NCI-H510A treated with DMSO at 0.1 percent for 48 hours (cell line): ENCODE results near the gene AIFM1.

Source experiments
- DNase-seq: peaks from one replicate; lab custom pipeline; 2025; lab: John Stamatoyannopoulos, UW

AIFM1 gene

DNA sequence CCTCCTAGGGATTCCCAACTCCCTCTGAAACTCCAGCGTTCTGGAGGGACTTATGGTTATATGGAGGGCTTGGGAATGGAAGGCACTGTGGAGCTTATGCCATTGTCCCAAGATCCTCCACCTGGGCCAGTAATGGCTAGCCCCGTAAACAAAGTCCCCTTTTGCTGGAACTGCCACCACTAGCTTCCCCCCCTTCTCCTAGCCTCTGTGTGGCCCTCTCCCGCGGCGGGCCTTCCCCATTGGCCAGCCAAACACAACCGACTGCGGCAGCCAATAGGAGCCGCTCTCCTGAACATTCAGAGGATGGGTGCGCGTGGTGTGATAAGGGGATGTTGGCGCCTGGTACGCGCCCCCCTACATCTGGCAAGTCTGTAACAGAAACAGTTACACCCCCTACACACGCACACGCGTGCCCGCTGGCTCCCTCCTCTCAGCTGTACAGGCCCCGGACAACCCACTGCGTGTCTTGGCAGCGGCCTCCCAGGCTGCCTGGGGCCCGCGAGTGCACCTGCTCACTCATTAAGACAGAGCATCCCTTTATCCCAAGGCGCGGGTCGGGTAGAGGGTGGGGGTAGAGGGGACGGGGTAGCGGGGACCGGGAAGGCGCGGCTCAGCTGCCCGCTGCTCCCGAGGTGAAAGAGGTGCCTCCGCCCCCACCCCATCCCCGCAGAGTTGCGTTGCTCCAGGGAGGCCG lies 5.3 kb upstream of the AIFM1 start:
- DNase-seq = peak; percentile 83

DNA sequence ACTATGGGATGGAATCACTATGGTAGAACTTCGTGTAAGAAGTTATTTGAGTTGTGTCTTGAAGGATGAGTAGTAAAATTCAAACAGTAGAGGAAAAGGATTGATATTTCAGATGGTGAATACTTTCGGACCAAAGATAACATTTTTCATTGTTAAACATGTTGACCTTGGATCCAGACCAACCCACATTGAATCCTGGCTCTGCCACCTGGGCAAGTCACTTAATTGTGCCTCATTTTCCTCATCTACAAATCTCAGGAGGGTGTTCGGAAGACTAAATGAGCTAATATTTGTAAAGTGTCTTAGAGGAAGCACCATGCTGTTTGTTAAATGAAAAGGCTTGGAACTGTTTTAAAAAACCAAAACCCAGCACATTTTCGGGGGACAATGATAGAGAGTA lies 1.4 kb upstream of the AIFM1 start:
- DNase-seq = no peak

DNA sequence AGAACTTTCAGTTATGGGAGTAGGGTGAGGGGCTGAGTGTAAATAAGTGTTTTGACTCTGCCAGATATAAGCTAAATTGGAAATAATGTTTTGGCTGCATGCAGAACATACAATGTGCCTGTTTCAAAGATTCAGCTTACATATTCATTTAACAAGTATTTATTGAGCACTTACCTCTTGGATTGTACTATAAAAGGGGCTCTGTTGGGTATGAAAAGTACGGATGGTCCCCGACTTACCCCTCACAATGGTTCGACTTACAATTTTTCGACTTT lies 799 bp upstream of the AIFM1 start:
- DNase-seq = peak; percentile 10

DNA sequence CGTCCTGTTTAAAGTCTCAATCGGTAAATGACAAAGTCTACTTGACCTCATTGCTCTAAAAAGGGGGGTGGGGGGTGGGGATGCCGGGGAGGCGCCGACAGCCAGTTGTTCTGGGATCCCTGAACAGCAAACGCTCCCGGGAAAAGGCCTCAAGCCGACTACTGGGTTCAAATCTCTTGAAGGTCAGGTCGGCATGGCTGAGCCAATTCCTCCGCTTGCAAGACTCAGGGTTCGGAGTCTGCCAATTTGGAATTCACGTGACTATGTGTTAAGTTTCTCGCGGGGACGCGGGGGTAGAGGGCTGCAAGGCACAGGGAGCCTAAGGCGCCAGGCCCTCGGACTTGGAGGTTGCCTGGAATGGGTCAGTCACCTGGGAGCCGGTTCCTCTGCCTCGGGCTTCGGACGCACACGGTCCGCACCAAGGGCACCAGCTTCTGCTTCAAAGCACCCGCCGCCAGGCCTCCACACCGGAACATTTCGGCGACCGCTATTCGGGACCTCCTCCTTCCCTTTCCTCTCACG lies 399 bp downstream of the AIFM1 start:
- DNase-seq = no peak

DNA sequence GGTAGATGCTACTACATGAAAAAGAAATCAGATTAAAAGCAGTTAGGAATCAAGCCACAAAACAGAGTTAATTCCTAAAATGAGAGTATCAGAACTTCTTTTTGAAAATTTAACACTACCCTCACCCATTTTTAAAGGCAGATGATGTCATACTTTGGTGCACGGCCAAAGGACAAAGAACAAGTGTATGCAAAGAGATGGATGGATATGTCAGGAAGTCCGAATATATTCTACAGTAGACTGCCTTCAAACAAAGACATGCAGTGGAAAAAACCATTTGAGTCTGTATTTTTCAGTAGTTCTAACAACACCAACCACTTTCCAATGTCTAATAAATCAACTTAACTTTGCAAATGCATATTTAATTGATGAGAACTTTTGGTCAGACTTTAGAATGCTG lies 2.2 kb downstream of the AIFM1 start:
- DNase-seq = no peak

DNA sequence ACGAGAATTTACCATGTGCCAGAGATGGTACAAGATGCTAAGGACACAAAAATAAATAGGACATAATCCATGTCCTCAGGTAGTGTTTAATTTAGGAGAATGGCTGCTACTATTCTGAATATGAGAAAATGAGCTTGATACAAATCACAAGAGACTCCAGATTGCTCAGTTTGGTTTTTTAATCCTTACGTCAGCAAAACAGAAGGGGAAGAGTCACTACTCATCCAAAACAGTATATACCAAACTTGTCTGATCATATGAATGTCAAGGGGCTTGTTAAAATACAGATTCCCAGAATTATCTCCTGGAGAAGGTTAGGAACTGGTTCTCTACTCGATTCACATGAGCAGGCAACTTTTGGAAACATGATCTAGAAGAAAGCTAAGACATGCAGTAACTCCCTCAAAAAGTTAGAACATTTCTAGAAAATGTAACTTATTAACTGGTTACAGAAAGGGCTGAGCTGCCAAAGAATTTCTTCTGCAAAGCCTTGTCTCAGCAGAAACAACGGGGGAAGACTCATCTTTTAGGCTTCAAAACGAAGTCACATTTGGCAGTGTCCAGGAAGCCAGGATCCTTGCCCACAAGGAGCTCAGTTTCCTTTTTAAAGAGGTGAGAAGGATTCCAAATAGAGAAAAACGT lies 3.4 kb downstream of the AIFM1 start:
- DNase-seq = no peak

DNA sequence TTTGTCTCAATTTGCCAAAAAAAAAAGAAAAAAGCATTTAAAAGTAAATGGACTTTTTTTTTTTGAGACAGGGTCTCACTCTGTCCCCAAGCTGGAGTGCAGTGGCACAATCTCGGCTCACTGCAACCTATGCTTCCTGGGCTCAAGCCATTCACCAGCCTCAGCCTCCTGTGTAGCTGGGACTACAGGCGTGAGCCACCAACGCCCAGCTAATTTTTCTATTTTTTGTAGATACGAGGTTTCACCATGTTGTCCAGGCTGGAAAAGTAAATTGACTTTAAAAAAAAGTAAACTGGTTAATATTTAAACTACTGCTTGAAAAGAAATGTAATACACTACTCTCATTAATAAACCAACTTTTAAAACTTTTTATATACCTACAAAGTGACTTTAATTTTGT lies 5.9 kb downstream of the AIFM1 start:
- DNase-seq = no peak

DNA sequence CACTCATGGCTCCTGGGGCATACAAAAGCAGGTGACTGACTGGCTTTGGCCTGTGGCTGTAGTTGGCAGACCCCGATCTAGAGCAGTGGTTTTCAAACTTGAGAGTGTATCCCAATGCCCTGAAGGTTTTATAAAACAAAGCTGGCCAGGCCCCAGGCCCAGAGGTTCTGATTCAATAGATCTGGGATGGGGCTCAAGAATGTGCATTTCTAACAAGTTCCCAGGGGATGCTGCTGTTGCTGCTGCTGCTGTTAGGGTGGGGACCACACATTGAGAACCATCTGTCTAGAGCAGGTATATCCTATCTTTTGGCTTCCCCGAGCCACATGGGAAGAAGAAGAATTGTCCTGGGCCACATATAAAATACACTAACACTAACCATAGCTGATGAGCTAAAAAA lies 7.3 kb downstream of the AIFM1 start:
- DNase-seq = no peak

DNA sequence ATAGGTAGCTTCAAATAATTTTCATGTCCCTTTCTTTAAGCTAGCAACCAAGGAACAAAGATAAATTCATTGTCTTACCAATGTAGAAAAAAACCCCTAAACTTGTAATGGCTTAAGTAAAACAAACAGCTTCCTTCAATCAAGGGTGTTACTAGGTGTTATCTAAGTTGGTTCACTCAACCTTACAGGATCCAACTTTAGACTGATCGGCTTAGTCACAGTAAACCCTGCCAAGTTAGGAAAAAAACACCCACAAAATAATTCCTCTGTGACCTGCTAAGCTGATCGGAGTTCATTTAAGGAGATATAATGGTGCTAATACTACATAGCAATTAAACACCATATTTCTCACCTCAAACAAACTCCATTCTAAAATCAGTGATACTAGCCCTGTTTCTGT lies 10.1 kb downstream of the AIFM1 start:
- DNase-seq = no peak

DNA sequence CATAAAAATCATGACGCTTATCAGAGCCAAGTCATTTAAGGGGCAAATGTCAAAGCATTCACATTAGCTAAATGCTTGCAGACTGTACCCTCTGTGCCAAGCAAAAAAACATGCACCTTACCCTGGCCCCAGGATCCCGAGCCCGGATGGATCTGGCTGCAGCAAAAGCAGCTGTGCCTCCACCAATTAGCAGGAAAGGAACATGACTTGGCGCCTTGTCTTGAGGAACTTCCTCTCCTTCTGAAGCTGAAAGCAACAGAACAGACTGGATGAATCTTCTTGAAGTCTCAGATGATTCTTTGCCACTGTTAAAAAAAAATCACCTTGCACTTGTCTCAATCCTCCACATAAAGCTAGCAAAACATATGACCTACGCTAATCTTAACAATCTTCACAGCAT lies 18.0 kb downstream of the AIFM1 start:
- no peak for DNase-seq

DNA sequence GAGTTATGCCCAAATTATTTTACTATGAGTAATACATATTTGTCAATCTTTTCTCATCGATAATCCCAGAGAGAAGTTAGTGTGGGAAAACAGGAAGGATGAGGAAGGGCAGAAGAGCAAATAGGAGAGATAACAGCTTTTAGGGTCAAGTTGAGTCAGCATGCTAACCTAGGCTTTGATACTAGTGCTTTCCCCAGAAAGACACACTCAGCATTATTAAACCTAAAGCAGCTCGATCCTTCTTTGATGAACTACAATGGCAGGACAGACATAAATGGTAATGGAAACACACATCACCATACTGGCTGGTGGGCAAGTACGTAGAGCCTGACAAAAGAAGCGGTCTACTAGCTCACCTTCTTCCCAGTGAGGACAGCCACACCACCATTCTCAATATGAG lies 20.5 kb downstream of the AIFM1 start:
- DNase-seq = no peak

DNA sequence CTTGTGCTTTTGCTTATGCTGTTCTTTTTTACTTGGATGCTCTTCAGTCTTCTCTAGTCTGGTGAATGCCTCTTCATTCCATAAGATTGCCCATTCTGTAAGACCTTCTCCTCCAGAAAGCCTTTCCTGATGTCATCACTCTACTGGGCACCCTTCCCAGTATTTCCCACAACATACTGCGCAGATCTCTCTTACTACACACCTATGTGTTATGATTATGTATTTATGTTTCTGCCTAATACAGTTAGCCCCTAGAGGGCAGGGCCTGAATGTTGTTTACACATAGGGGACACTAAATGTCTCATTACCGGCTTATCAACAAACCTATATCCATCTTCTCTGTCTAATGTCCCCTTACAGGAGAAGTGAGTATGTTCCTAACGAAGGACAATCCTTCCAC lies 21.1 kb downstream of the AIFM1 start:
- DNase-seq = no peak

DNA sequence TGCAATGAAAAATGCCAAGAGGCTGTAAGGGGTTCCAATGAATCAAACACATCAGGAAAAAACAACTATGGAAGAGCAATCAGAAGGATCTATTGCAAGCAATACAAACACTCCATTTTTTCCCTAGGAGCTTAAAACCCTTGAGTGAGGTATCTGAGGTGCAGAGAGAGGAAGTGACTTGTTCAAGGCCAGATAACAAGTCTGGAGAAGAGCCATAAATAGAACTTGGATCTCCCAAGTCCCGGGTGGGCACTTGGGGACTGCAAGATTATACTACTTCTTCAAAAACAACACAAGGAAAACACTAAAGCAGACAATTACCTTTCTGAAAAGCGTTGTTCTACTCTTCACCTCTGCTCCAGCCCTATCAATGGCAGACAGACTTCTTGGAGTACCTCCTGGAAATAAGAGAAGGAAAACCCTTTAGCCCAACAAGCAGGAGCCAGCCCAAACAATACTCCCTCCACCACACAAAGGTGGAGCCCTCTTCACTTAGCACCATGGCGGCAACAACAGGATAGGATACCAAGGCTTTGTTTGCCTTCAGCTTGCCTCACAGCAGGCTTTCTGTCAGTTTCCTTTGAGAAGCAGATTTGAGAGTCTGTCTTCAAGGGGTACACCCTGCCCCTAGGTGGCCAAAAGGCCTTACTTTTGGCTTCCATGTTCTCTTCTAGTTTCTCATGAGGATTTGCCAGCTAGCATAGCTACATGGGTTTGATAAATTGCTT lies 26.0 kb downstream of the AIFM1 start:
- peak; percentile 6 for DNase-seq

DNA sequence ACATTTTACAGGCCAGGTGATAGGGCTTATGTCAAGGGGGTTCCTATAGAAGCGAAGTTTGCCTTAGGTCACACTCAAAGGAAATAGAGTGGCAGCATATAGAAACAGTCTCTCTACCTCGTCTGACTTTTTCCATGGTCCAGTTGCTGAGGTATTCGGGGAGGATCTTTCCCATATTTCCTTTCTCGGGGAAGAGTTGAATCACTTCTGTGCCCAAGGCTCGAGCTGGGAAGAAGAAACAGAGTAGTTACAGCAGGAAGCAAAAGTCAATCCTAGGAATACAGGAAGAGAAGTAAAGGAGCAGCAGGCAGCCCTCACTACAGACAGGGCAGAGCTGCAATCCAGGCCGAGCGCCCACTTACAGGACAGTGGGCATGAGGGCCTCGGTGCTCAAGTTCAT lies 28.7 kb downstream of the AIFM1 start:
- DNase-seq = no peak

DNA sequence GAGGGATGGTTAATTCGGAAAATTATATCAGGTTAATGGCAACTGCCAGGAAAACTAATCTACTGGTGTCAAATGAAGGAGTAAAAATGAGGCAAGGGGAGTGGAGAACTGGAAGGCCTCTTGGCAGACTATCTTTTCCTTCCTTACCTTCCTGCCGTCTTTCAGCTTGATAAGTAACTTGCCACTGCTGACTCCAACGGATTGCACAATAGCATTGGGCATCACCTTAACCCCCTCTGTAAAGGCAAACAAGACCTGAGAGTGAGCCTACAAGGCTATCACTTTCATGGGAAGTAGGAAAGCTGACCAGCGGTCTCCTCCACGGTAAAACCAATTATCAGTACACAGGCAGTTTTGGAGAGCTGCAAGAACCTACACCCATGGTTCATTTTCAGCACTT lies 29.1 kb downstream of the AIFM1 start:
- DNase-seq = no peak

DNA sequence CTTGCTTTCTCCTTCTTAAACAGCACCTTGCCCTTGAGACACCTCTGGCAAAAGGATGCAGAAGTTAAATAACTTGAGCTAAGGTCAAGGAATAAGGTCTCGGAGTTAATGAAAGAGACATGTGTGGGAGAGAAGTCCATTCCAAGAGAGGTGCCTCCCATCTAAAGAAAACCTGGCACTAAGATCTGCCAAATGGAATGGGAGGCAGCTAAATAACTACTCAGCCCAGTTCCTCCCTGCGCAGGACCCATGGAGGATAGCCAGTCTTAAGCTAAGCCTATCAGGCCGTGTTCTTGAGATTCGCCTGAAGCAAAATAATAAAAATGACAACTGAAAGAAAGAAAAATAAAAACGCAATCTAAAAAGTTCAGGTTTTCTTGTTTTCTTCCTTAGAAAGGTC lies 34.7 kb downstream of the AIFM1 start:
- DNase-seq = no peak

DNA sequence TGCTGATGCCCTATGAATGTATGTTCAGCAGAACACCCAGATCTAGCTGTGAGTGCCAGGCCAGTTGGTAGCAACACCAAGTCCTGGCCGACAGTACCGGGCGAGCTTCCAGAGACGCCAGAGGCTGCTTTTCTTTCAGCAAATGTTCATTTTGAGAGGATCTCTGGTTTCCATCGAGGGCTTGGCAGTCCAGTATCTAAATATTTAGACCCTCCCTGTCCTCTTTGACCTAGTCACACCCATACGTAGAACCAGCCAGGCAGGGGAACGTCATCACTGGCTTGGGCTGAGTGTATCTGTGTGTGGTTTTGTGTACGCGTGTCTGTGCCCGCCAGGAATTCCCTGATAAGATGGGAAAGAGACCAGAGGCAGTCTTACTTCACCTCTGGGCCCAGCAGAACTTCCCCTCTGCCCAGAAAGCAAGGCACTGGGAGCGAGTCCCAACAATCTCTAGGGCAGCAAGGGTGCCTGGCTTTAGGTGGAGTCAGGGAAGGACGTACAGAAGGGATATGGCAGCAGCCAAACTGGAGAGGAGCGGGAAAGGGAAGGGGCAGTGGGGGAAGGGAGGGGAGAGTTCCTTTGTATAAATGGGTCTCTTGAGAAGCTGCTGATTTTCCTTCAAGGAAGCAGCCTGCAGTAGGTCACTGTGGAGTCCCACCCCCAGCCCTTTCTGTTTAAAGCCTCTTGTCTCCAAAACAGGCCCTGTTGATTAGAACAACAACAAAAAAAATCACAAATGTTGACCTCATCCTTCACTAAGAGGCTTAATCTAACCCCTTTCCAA lies 40.4 kb downstream of the AIFM1 start:
- DNase-seq = no peak

DNA sequence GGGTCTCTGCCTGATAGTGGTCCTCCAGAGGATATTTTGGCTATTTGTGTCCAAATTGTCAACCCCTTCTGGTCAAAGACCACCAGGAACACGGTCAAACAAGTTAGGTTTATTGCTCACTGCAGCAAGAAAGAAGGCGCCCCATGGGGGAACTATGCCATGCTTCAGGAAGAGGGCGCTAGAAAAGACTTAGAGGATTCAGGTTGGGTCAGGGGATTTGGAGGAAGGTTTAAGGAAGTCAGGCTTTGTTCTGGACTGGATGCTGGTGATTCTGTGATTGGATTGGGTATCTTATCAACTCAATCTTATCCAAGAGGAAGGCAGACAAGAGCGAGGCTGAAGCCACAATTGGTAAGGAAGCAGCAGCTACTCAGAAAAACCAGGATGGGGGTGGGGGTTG lies 41.1 kb downstream of the AIFM1 start:
- no peak for DNase-seq

DNA sequence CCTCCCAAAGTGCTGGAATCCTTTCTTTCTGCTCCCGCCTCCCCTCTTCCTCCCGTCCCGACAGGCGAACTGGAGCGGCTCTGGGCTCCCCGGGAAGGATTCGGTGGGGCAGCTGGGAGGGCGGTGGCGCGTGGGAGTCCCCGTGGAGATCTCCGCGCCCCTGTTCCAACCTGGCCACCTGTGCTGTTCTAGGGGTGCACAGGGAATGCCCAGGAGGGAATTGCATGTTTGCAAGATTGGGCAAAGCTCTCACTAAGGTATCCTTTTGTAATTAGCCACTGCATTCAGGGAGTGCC lies 44.2 kb downstream of the AIFM1 start:
- no peak for DNase-seq

DNA sequence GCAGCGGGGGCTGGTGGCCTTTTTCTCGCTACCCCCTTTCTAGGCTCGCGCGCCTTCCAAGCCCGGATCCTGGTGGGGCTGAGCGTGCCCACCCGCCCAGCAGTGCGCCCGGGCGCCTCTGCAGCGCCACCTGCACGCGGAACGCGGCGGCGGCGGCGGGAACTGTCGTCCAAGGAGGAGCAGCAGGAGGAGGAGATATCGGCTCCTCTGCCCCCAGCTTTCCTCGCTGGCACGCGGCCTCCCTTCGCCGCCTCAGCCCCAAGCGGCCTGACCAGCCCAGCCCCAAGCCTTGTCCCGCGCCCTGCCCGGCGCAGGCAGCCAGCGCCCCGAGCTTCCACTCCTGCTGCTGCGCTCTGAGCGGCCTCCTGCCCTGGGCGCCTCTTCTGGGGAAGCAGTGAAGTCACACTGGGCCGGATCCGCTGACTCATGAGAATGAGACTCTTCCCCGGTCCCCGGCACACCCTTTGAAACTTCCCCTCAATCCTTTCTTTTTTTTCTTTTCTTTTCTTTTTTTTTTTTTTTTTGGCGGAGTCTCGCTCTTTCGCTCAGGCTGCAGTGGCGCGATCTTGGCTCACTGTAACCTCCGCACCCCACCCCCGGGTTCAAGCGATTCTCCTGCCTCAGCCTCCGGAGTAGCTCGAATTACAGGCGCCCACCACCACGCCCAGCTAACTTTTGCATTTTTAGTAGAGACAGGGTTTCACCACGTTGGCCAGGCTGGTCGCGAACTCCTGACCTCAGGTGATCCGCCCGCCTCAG lies 44.7 kb downstream of the AIFM1 start:
- DNase-seq = peak; percentile 6

DNA sequence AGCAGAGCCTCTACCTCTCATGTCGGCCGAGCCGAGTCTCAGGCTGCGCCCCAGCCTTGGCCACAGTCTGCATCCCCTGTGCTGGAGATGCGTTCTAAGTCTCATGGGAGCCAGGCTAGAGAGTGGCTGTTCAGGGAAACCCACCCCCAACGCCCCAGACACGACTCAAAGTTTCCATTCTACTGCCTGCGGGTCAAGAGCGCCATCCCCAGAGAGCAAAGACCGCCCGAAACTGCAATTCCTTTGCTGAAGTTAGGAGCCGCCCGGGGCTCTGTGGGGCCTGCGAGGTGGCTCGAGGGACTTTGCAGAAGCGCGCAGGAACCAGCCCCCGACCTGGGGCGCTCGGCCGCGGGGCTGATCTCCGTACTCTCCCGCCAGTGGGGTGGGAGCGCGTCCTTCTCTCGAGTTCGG lies 45.3 kb downstream of the AIFM1 start:
- DNase-seq = no peak

DNA sequence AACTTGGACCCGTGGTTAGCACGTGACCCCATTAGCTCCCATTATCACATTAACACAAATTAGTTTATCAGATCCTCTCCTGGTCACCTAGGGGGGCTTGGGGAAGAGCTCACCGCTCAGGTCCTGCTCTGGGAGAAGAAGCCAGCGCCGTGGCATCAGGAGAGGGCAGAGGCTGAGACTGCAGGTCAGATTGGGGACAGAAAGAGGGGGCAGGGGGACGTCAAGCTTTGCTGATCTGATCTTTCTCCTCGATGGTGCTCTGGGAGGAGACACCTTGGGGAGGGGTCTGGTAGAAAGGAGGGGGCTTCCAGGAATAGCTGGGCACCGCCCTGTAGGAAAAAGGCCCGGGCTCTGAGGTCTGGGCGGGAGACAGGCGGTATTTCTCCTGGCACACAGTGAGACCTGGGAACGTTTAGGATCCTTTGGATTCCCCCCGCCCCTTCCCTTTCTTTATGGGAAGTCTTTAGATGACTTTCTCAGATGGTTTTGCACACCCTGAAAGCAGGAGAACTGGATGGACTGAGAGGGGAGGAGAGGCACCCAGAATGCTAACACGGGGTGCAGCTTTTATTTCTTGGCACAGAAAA lies 46.2 kb downstream of the AIFM1 start:
- DNase-seq = no peak
